Fibroblast of pulmonary artery (primary cell): Measurements from ENCODE around the gene CHRNA10.

ENCODE experiments used
- DNase-seq: peaks from one replicate; pipeline ENCODE4 v3.0.0-alpha.2; 2010; ENCODE audit warnings: low read depth
- H3K4me3 ChIP-seq: replicated peaks from 2 replicates; pipeline ENCODE4 v1.5.1; 2011; ENCODE audit warnings: low read depth, mild to moderate bottlenecking, control low read depth, low read length, moderate library complexity
- CTCF ChIP-seq: IDR thresholded peaks from 2 replicates; pipeline ENCODE4 v1.5.1; 2011; ENCODE audit warnings: mild to moderate bottlenecking, control low read depth, low read length, inconsistent platforms; ENCODE audit errors: missing control alignments

Gene CHRNA10

GRCh38 chr11:3679077-3679476 lies 7.9 kb upstream of the CHRNA10 start:
- TF ChIP-seq CTCF, result no peak
- H3K4me3 ChIP-seq, result no peak overlapping the region
- DNase-seq, result no peak

GRCh38 chr11:3675971-3676370 lies 4.8 kb upstream of the CHRNA10 start:
- no peak for TF ChIP-seq CTCF
- no peak overlapping the region for H3K4me3 ChIP-seq
- DNase-seq, result no peak

GRCh38 chr11:3674189-3674588 lies 3.0 kb upstream of the CHRNA10 start:
- DNase-seq, result peak; percentile 34
- no peak for TF ChIP-seq CTCF
- H3K4me3 ChIP-seq, result no peak overlapping the region

DNA sequence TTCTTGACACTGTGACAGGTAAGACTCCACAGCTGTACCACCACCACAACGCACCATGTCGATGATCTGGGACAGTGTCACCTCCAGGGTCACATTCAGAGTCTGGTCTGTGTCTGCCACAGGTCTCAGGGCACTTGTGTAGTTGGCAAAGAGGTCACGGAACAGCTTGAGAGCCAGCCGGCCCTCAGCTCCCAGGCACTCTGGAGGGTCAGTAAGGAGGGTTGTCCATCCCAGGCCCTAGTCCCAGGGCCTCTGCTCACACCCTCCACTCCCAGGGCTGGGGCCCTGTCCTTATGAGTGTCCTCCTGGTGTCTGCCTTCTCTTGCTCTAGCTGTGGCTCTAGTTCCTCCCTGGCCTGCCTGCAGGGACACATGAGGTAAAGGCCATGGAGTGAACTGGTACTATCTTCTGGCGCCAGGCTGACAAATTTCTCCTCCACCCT lies 1.4 kb downstream of the CHRNA10 start:
- no peak for TF ChIP-seq CTCF
- no peak overlapping the region for H3K4me3 ChIP-seq
- no peak for DNase-seq

DNA sequence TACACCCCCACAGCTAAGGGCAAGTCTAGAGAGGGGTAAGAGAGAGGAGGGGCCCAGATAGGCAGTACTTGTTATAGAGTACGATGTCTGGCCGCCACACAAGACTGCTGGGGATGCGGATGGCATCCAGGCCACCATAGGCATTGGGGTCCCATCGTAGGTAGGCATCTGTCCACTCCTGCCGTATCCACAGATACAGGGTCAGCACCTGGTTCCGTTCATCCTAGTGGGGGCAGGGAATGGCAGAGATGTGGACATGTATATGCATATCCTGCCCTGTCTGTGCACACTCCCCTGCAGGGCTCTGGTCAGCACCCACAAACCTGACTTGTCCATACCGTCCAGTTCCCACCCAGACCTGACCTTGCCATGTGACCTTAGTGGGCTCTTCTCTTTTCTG lies 2.1 kb downstream of the CHRNA10 start:
- no peak overlapping the region for H3K4me3 ChIP-seq
- no peak for DNase-seq
- no peak for TF ChIP-seq CTCF

GRCh38 chr11:3667149-3668035 lies 3.8 kb downstream of the CHRNA10 start:
- DNase-seq, result no peak
- H3K4me3 ChIP-seq, result no peak overlapping the region
- no peak for TF ChIP-seq CTCF

DNA sequence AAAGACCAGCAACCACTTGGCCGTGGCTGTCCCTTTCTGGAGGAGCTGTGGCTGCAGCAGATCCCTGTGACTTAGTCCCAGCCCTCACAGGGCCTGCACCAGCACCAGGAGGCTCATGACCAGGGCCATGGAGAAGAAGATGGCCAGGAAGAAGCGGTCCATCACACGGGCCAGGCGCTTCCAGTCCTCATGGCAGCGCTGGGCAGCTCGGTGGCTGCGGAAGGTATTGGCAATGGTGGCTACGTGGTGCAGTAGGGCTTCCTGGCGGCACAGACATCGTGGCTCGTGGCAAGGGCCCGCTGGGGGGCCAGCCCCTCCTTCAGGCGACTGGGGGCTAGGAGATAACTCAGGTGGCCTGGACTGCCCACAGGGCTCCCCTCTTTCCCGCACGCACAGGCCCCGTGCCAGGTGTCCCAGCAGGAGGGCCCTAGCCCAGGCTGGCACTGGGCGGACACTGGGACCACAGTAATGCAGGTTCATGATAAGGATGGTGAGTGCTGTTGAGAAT lies 5.1 kb downstream of the CHRNA10 start:
- TF ChIP-seq CTCF, result no peak
- no peak overlapping the region for H3K4me3 ChIP-seq
- no peak for DNase-seq
